ENCODE results near the gene MERTK.
"Not testable (repeated sequence)": the region's sequence is repeated elsewhere in the genome, so short reads cannot be mapped to it uniquely, and the experiment has no call there.

Gene MERTK

GRCh38 chr2:112024231-112024630 lies 125.8 kb downstream of the MERTK start:
- Histone ChIP-seq H3K4me1 (ENCODE audit: control insufficient read depth, insufficient read depth, low read length) (no peaks in the 10 kb centered on the region), H3K9ac (ENCODE audit: low read depth, low read length) (no peak overlapping the region), H3K4me3 (ENCODE audit: low read depth, low read length) (no peak overlapping the region), H3K27me3 (ENCODE audit: control insufficient read depth, insufficient read depth, low read length) (no peaks in the 10 kb centered on the region), H3K9me3 (ENCODE audit: control insufficient read depth, insufficient read depth, low read length) (no peaks in the 10 kb centered on the region), H3K36me3 (ENCODE audit: control insufficient read depth, insufficient read depth, low read length) (peaks cover 3% of the 10 kb centered on the region)

- Histone ChIP-seq H3K9me3 (ENCODE audit: control insufficient read depth, insufficient read depth, low read length) (no peaks in the 10 kb centered on the region), H3K27me3 (ENCODE audit: control insufficient read depth, insufficient read depth, low read length) (no peaks in the 10 kb centered on the region), H3K4me1 (ENCODE audit: control insufficient read depth, insufficient read depth, low read length) (no peaks in the 10 kb centered on the region), H3K36me3 (ENCODE audit: control insufficient read depth, insufficient read depth, low read length) (peaks cover 3% of the 10 kb centered on the region), H3K4me3 (ENCODE audit: low read depth, low read length) (no peak overlapping the region), H3K9ac (ENCODE audit: low read depth, low read length) (no peak overlapping the region)
Observed at GRCh38 chr2:112024896-112025491, 126.6 kb downstream of the MERTK start.

GRCh38 chr2:112026509-112026908 lies 128.1 kb downstream of the MERTK start:
- H3K9me3 ChIP-seq (ENCODE audit: control insufficient read depth, insufficient read depth, low read length): no peaks in the 10 kb centered on the region
- peaks cover 3% of the 10 kb centered on the region for H3K36me3 ChIP-seq (ENCODE audit: control insufficient read depth, insufficient read depth, low read length)
- no peak overlapping the region for H3K9ac ChIP-seq (ENCODE audit: low read depth, low read length)
- H3K4me3 ChIP-seq (ENCODE audit: low read depth, low read length): no peak overlapping the region
- H3K27me3 ChIP-seq (ENCODE audit: control insufficient read depth, insufficient read depth, low read length): no peaks in the 10 kb centered on the region
- H3K4me1 ChIP-seq (ENCODE audit: control insufficient read depth, insufficient read depth, low read length): peaks cover 6% of the 10 kb centered on the region

- Histone ChIP-seq H3K27me3 (ENCODE audit: control insufficient read depth, insufficient read depth, low read length) (no peaks in the 10 kb centered on the region), H3K36me3 (ENCODE audit: control insufficient read depth, insufficient read depth, low read length) (peaks cover 3% of the 10 kb centered on the region), H3K9me3 (ENCODE audit: control insufficient read depth, insufficient read depth, low read length) (no peaks in the 10 kb centered on the region), H3K4me3 (ENCODE audit: low read depth, low read length) (no peak overlapping the region), H3K4me1 (ENCODE audit: control insufficient read depth, insufficient read depth, low read length) (peaks cover 6% of the 10 kb centered on the region), H3K9ac (ENCODE audit: low read depth, low read length) (no peak overlapping the region)
Observed at GRCh38 chr2:112027767-112028166, 129.4 kb downstream of the MERTK start.

- H3K4me1 ChIP-seq (ENCODE audit: control insufficient read depth, insufficient read depth, low read length): peaks cover 6% of the 10 kb centered on the region
Observed at GRCh38 chr2:112029164-112029563, 130.8 kb downstream of the MERTK start.

GRCh38 chr2:112031473-112032223 lies 133.2 kb downstream of the MERTK start:
- Histone ChIP-seq H3K27me3 (ENCODE audit: control insufficient read depth, insufficient read depth, low read length) (no peaks in the 10 kb centered on the region), H3K4me1 (ENCODE audit: control insufficient read depth, insufficient read depth, low read length) (peaks cover 6% of the 10 kb centered on the region), H3K4me3 (ENCODE audit: low read depth, low read length) (no peak overlapping the region), H3K9ac (ENCODE audit: low read depth, low read length) (no peak overlapping the region), H3K9me3 (ENCODE audit: control insufficient read depth, insufficient read depth, low read length) (no peaks in the 10 kb centered on the region), H3K36me3 (ENCODE audit: control insufficient read depth, insufficient read depth, low read length) (no peaks in the 10 kb centered on the region)

More at GRCh38 chr2:112029164-112029563, 130.8 kb downstream of the MERTK start:
- H3K27me3 ChIP-seq (ENCODE audit: control insufficient read depth, insufficient read depth, low read length): no peaks in the 10 kb centered on the region
- H3K4me3 ChIP-seq (ENCODE audit: low read depth, low read length): no peak overlapping the region
- H3K9ac ChIP-seq (ENCODE audit: low read depth, low read length): no peak overlapping the region
- peaks cover 3% of the 10 kb centered on the region for H3K36me3 ChIP-seq (ENCODE audit: control insufficient read depth, insufficient read depth, low read length)
- no peaks in the 10 kb centered on the region for H3K9me3 ChIP-seq (ENCODE audit: control insufficient read depth, insufficient read depth, low read length)

GRCh38 chr2:112032224-112032586 lies 133.8 kb downstream of the MERTK start:
- Histone ChIP-seq H3K4me1 (ENCODE audit: control insufficient read depth, insufficient read depth, low read length) (peaks cover 6% of the 10 kb centered on the region), H3K9ac (ENCODE audit: low read depth, low read length) (no peak overlapping the region), H3K9me3 (ENCODE audit: control insufficient read depth, insufficient read depth, low read length) (no peaks in the 10 kb centered on the region), H3K4me3 (ENCODE audit: low read depth, low read length) (no peak overlapping the region), H3K36me3 (ENCODE audit: control insufficient read depth, insufficient read depth, low read length) (no peaks in the 10 kb centered on the region), H3K27me3 (ENCODE audit: control insufficient read depth, insufficient read depth, low read length) (no peaks in the 10 kb centered on the region)

GRCh38 chr2:112032689-112033465 lies 134.5 kb downstream of the MERTK start:
- H3K4me1 ChIP-seq (ENCODE audit: control insufficient read depth, insufficient read depth, low read length): peaks cover 6% of the 10 kb centered on the region
- H3K27me3 ChIP-seq (ENCODE audit: control insufficient read depth, insufficient read depth, low read length): no peaks in the 10 kb centered on the region
- H3K36me3 ChIP-seq (ENCODE audit: control insufficient read depth, insufficient read depth, low read length): no peaks in the 10 kb centered on the region
- no peak overlapping the region for H3K4me3 ChIP-seq (ENCODE audit: low read depth, low read length)
- no peak overlapping the region for H3K9ac ChIP-seq (ENCODE audit: low read depth, low read length)
- no peaks in the 10 kb centered on the region for H3K9me3 ChIP-seq (ENCODE audit: control insufficient read depth, insufficient read depth, low read length)

GRCh38 chr2:112033600-112033999 lies 135.2 kb downstream of the MERTK start:
- no peaks in the 10 kb centered on the region for H3K9me3 ChIP-seq (ENCODE audit: control insufficient read depth, insufficient read depth, low read length)
- no peak overlapping the region for H3K9ac ChIP-seq (ENCODE audit: low read depth, low read length)
- H3K4me1 ChIP-seq (ENCODE audit: control insufficient read depth, insufficient read depth, low read length): peaks cover 6% of the 10 kb centered on the region
- no peaks in the 10 kb centered on the region for H3K27me3 ChIP-seq (ENCODE audit: control insufficient read depth, insufficient read depth, low read length)
- no peak overlapping the region for H3K4me3 ChIP-seq (ENCODE audit: low read depth, low read length)
- H3K36me3 ChIP-seq (ENCODE audit: control insufficient read depth, insufficient read depth, low read length): no peaks in the 10 kb centered on the region

GRCh38 chr2:112034924-112035323 lies 136.5 kb downstream of the MERTK start:
- Histone ChIP-seq H3K27me3 (ENCODE audit: control insufficient read depth, insufficient read depth, low read length) (no peaks in the 10 kb centered on the region), H3K4me1 (ENCODE audit: control insufficient read depth, insufficient read depth, low read length) (peaks cover 6% of the 10 kb centered on the region), H3K9ac (ENCODE audit: low read depth, low read length) (no peak overlapping the region), H3K36me3 (ENCODE audit: control insufficient read depth, insufficient read depth, low read length) (no peaks in the 10 kb centered on the region), H3K4me3 (ENCODE audit: low read depth, low read length) (no peak overlapping the region), H3K9me3 (ENCODE audit: control insufficient read depth, insufficient read depth, low read length) (no peaks in the 10 kb centered on the region)

- peaks cover 6% of the 10 kb centered on the region for H3K4me1 ChIP-seq (ENCODE audit: control insufficient read depth, insufficient read depth, low read length)
Observed at GRCh38 chr2:112035786-112036185, 137.4 kb downstream of the MERTK start.

GRCh38 chr2:112039556-112039955 lies 141.1 kb downstream of the MERTK start:
- not testable (repeated sequence) for H3K4me3 ChIP-seq (ENCODE audit: low read depth, low read length); H3K27me3 ChIP-seq (ENCODE audit: control insufficient read depth, insufficient read depth, low read length); H3K9ac ChIP-seq (ENCODE audit: low read depth, low read length); H3K36me3 ChIP-seq (ENCODE audit: control insufficient read depth, insufficient read depth, low read length); H3K9me3 ChIP-seq (ENCODE audit: control insufficient read depth, insufficient read depth, low read length); H3K4me1 ChIP-seq (ENCODE audit: control insufficient read depth, insufficient read depth, low read length)

More at GRCh38 chr2:112035786-112036185, 137.4 kb downstream of the MERTK start:
- no peaks in the 10 kb centered on the region for H3K9me3 ChIP-seq (ENCODE audit: control insufficient read depth, insufficient read depth, low read length)
- no peak overlapping the region for H3K9ac ChIP-seq (ENCODE audit: low read depth, low read length)
- H3K36me3 ChIP-seq (ENCODE audit: control insufficient read depth, insufficient read depth, low read length): no peaks in the 10 kb centered on the region
- no peaks in the 10 kb centered on the region for H3K27me3 ChIP-seq (ENCODE audit: control insufficient read depth, insufficient read depth, low read length)
- no peak overlapping the region for H3K4me3 ChIP-seq (ENCODE audit: low read depth, low read length)

Data from iPS-15b (cell line).